Spleen (tissue), 11 donors: ENCODE data around the gene UBE2V1. TPM values are rescaled to one million over a fixed set of nuclear protein-coding genes. Genes with fewer than 3 reads are reported as not detected.

Source experiments
- DNase-seq: peaks from one replicate; pipeline ENCODE4 v3.0.0-alpha.2; 2020
- H3K27ac ChIP-seq, 8 donors: fragments of 200-600 bp; sonication (generic) in 7 of 8; 1 replicate in 4 of 8; 2 replicates in 4 of 8; pipeline versions ENCODE4 v1.5.0 to v1.8.0; 2016 to 2021; ENCODE audit warnings: inconsistent platforms in 4 of 8, mild to moderate bottlenecking in 4 of 8, moderate library complexity in 1 of 8
- H3K27me3 ChIP-seq, 7 donors: fragments of 200-600 bp; sonication (generic) in 6 of 7; replicated peaks in 1 of 7; 1 replicate in 4 of 7; 2 replicates in 3 of 7; pipeline versions ENCODE4 v1.5.0 to v1.8.0; 2016 to 2021; ENCODE audit warnings: inconsistent platforms in 3 of 7, mild to moderate bottlenecking in 1 of 7
- H3K36me3 ChIP-seq, 6 donors: fragments of 200-600 bp; sonication (generic) in 5 of 6; 1 replicate in 4 of 6; 2 replicates in 2 of 6; pipeline versions ENCODE4 v1.5.0 to v1.8.0; 2016 to 2021; ENCODE audit warnings: inconsistent platforms in 2 of 6
- H3K4me1 ChIP-seq, 6 donors: fragments of 200-600 bp; sonication (generic) in 5 of 6; 1 replicate in 3 of 6; 2 replicates in 3 of 6; pipeline versions ENCODE4 v1.5.0 to v1.8.0; 2016 to 2021; ENCODE audit warnings: inconsistent platforms in 3 of 6
- H3K4me3 ChIP-seq, 8 donors: fragments of 200-600 bp; sonication (generic) in 7 of 8; 1 replicate in 4 of 8; 2 replicates in 4 of 8; pipeline versions ENCODE4 v1.5.0 to v1.8.0; 2016 to 2021; ENCODE audit warnings: inconsistent platforms in 4 of 8, mild to moderate bottlenecking in 4 of 8, moderate library complexity in 2 of 8
- H3K9me3 ChIP-seq, 8 donors: fragments of 200-600 bp; sonication (generic) in 7 of 8; 1 replicate in 4 of 8; 2 replicates in 4 of 8; pipeline versions ENCODE4 v1.5.0 to v1.8.0; 2016 to 2021; ENCODE audit warnings: inconsistent platforms in 4 of 8
- CTCF ChIP-seq, 11 experiments: fragments of 200-600 bp in 7 of 11; fragments of 450-650 bp in 4 of 11; sonication (generic) in 4 of 11; IDR thresholded peaks in 8 of 11; conservative IDR thresholded peaks in 3 of 11; 1 replicate in 7 of 11; 2 replicates in 4 of 11; pipeline versions ENCODE4 v1.4.0 to v1.8.0; 2016 to 2021; ENCODE audit warnings: antibody characterized with exemption in 11 of 11, inconsistent platforms in 4 of 11, mild to moderate bottlenecking in 1 of 11
- POLR2A ChIP-seq, 3 donors: fragments of 450-650 bp; IDR thresholded peaks; one replicate each; pipeline ENCODE4 v1.5.1; 2017; ENCODE audit warnings: antibody characterized with exemption in 3 of 3, mild to moderate bottlenecking in 1 of 3
- POLR2AphosphoS5 ChIP-seq, 3 donors: sonication (generic); formaldehyde crosslinking; IDR thresholded peaks; one replicate each; pipeline ENCODE4 v1.5.1; 2017; ENCODE audit warnings: antibody characterized with exemption in 3 of 3
- WGBS, 5 donors: extraction: QIAGEN DNeasy Blood & Tissue Kit in 3 of 5; methylation state at CpG; one replicate each; pipeline versions ENCODE4 v1.1.5 to v1.1.7; 2013 to 2018; 5-methylcytosine and 5-hydroxymethylcytosine counted together
- intact Hi-C: fragments of 100-400 bp; cut with DNase I; formaldehyde crosslinking; loops from one replicate; pipeline ENCODE4 v1.15.0; 2023; ENCODE audit warnings: low total_unique reads
- polyA plus RNA-seq, 3 donors: library from polyadenylated mRNA; stranded (reverse); fragments of 200-250 nt; gene quantifications; one replicate each; pipeline ENCODE4 v1.2.1, GENCODE V29; 2013
- total RNA-seq, 7 donors: library from RNA; depleted of rRNA in 3 of 7; stranded (reverse); fragments of >200 nt in 3 of 7; fragmentation: NEBNext Ultra II Directional in 4 of 7; extraction: Animal tissue kit (Norgen Biotek cat#: 25700) in 4 of 7; gene quantifications; one replicate each; pipeline versions ENCODE4 v1.1.0 to v1.2.1, GENCODE V29; 2016 to 2021
- donor health status: healthy with polysubstance abuse.
- donor health status: DM: no; HTN: no; CAD: no; lungs with moderate emphysema.
- donor health status: DM: no; HTN: no; CAD: no.
- donor health status: Bipolar disorder and iron deficiency.
- donor health status: healthy.
- donor health status: DM: no; HTN: no; CAD: no.
- donor health status: DM: yes; HTN: yes; CAD: no.

The UBE2V1 gene
- total and polyA plus RNA-seq, 10 donors, result 62.3 to 140 (median 122) TPM

- no peaks in the 10 kb centered on the region for H3K9me3 ChIP-seq
- peaks cover 0 to 49% (median 32%) of the 10 kb centered on the region in 6 donors for H3K36me3 ChIP-seq
- H3K4me3 ChIP-seq, result no peak overlapping the region
- no peak overlapping the region for H3K27ac ChIP-seq
- H3K27me3 ChIP-seq, result no peaks in the 10 kb centered on the region
- H3K4me1 ChIP-seq, result peaks cover 0 to 24% (median 2%) of the 10 kb centered on the region in 6 donors
- WGBS, 5 donors, result 93 to 95% (median 94%) methylated on average over 4 of the region's 4 CpGs
- no peak for DNase-seq
- intact Hi-C loops, result loop anchor here (5.0 kb wide), 1 partner anchor 45 kb away; no protein-coding TSS in a partner anchor
- TF ChIP-seq POLR2AphosphoS5 (IDR thresholded peaks at IDR 0.05), result no peak
- no peak for TF ChIP-seq POLR2A (IDR thresholded peaks at IDR 0.05)
- TF ChIP-seq CTCF (IDR thresholded peaks at IDR 0.05 in 8 of 11, conservative IDR thresholded peaks at IDR 0.05 in 3 of 11), result no peak
Measured at GRCh38 chr20:50121858-50122271, 8.9 kb upstream of the UBE2V1 start.

- 47 to 60% (median 55%) methylated on average over 9 of the region's 9 CpGs for WGBS, 5 donors
- Histone ChIP-seq H3K36me3 (peaks cover 0 to 41% (median 25%) of the 10 kb centered on the region in 6 donors), H3K27ac (no peak overlapping the region), H3K27me3 (no peaks in the 10 kb centered on the region), H3K4me3 (no peak overlapping the region), H3K9me3 (no peaks in the 10 kb centered on the region), H3K4me1 (peaks cover 0 to 27% (median 8%) of the 10 kb centered on the region in 6 donors)
- intact Hi-C loops, result loop anchor here (5.0 kb wide), 1 partner anchor 46 kb away; no protein-coding TSS in a partner anchor
- peak; percentile 87 for DNase-seq
- TF ChIP-seq POLR2AphosphoS5 (IDR thresholded peaks at IDR 0.05) (peak in 2 of 3 donors; percentile 55 to 61), CTCF (IDR thresholded peaks at IDR 0.05 in 8 of 11, conservative IDR thresholded peaks at IDR 0.05 in 3 of 11) (peak; percentile 63 to 92 (median 82)), POLR2A (IDR thresholded peaks at IDR 0.05) (no peak)
Measured at GRCh38 chr20:50120935-50121693, 8.2 kb upstream of the UBE2V1 start.

GRCh38 chr20:50118203-50118602 is 5.3 kb upstream of the UBE2V1 start:
- WGBS, 5 donors, result 70 to 84% (median 74%) methylated on average over 2 of the region's 2 CpGs
- peaks cover 0 to 12% (median 0%) of the 10 kb centered on the region in 6 donors for H3K36me3 ChIP-seq
- H3K27ac ChIP-seq, result no peak overlapping the region
- intact Hi-C loops, result no loop called here
- TF ChIP-seq POLR2AphosphoS5 (IDR thresholded peaks at IDR 0.05), result no peak
- TF ChIP-seq POLR2A (IDR thresholded peaks at IDR 0.05), result no peak
- TF ChIP-seq CTCF (IDR thresholded peaks at IDR 0.05 in 8 of 11, conservative IDR thresholded peaks at IDR 0.05 in 3 of 11), result no peak
- H3K4me3 ChIP-seq, result no peak overlapping the region
- H3K9me3 ChIP-seq, result no peaks in the 10 kb centered on the region
- H3K4me1 ChIP-seq, result peaks cover 18 to 56% (median 35%) of the 10 kb centered on the region in 6 donors
- no peaks in the 10 kb centered on the region for H3K27me3 ChIP-seq
- no peak for DNase-seq

GRCh38 chr20:50116368-50116999 is 3.5 kb upstream of the UBE2V1 start:
- 85 to 92% (median 89%) methylated on average over 19 of the region's 19 CpGs for WGBS, 5 donors
- Histone ChIP-seq H3K4me3 (peak overlapping the region in 6 of 8 donors; percentile 43 to 78 (median 51)), H3K36me3 (no peaks in the 10 kb centered on the region), H3K9me3 (no peaks in the 10 kb centered on the region), H3K4me1 (peaks cover 27 to 67% (median 44%) of the 10 kb centered on the region in 6 donors), H3K27me3 (no peaks in the 10 kb centered on the region), H3K27ac (peak overlapping the region; percentile 58 to 92 (median 76))
- no peak for DNase-seq
- TF ChIP-seq POLR2AphosphoS5 (IDR thresholded peaks at IDR 0.05), result no peak
- intact Hi-C loops, result no loop called here
